ENCODE data around the gene CCNI2.

The CCNI2 gene

GRCh38 chr5:132766020-132766805 lies 19.0 kb downstream of the CCNI2 start:
- no peak for DNase-seq

GRCh38 chr5:132766806-132767055 lies 19.5 kb downstream of the CCNI2 start:
- DNase-seq, result no peak

GRCh38 chr5:132767150-132767549 lies 19.9 kb downstream of the CCNI2 start:
- DNase-seq, result no peak

GRCh38 chr5:132768485-132768868 lies 21.3 kb downstream of the CCNI2 start:
- DNase-seq, result no peak

GRCh38 chr5:132770476-132771159 lies 23.4 kb downstream of the CCNI2 start:
- no peak for DNase-seq

- peak; percentile 89 for DNase-seq
These were observed 24.3 kb downstream of the CCNI2 start for GRCh38 chr5:132771503-132771998.

GRCh38 chr5:132772291-132773070 lies 25.3 kb downstream of the CCNI2 start:
- no peak for DNase-seq

GRCh38 chr5:132773114-132773513 lies 25.9 kb downstream of the CCNI2 start:
- no peak for DNase-seq

- DNase-seq, result no peak
These were observed 26.6 kb downstream of the CCNI2 start for GRCh38 chr5:132773601-132774355.

- DNase-seq, result no peak
These were observed 27.2 kb downstream of the CCNI2 start for GRCh38 chr5:132774406-132774805.

GRCh38 chr5:132774896-132775295 lies 27.7 kb downstream of the CCNI2 start:
- no peak for DNase-seq

- no peak for DNase-seq
These were observed 28.3 kb downstream of the CCNI2 start for GRCh38 chr5:132775476-132775961.

GRCh38 chr5:132776131-132776937 lies 29.1 kb downstream of the CCNI2 start:
- DNase-seq, result peak; percentile 68

- no peak for DNase-seq
These were observed 29.6 kb downstream of the CCNI2 start for GRCh38 chr5:132776938-132777208.

GRCh38 chr5:132777209-132778069 lies 30.2 kb downstream of the CCNI2 start, which contains the start of gene SEPTIN8:
TSS of gene SEPTIN8 (minus strand) at chr5:132777239. CDS start at chr5:132777137, 102 bp downstream.
- peak; percentile 60 for DNase-seq

GRCh38 chr5:132778129-132778528 lies 30.9 kb downstream of the CCNI2 start:
- DNase-seq, result no peak

- no peak for DNase-seq
These were observed 31.6 kb downstream of the CCNI2 start for GRCh38 chr5:132778856-132779255.

GRCh38 chr5:132779961-132780360 lies 32.7 kb downstream of the CCNI2 start:
- DNase-seq, result no peak

- no peak for DNase-seq
These were observed 33.4 kb downstream of the CCNI2 start for GRCh38 chr5:132780577-132780976.

GRCh38 chr5:132781029-132781428 lies 33.8 kb downstream of the CCNI2 start:
- DNase-seq, result no peak

- peak; percentile 80 for DNase-seq
These were observed 34.9 kb downstream of the CCNI2 start for GRCh38 chr5:132782101-132782500.

Measured in EL (cell line).